NCI-H1417 treated with DMSO at 0.1 percent for 48 hours (cell line): ENCODE results near the gene SP4.
"Not testable (repeated sequence)": the region's sequence is repeated elsewhere in the genome, so short reads cannot be mapped to it uniquely, and the experiment has no call there.

Experiments
- DNase-seq: peaks from one replicate; lab custom pipeline; 2025; lab: John Stamatoyannopoulos, UW

SP4 gene

GRCh38 chr7:21526007-21526406, 98.1 kb downstream of the SP4 start:
- no peak for DNase-seq

- DNase-seq = no peak
These were observed 98.6 kb downstream of the SP4 start for GRCh38 chr7:21526448-21526847.

- DNase-seq = not testable (repeated sequence)
These were observed 104.6 kb downstream of the SP4 start for GRCh38 chr7:21532485-21532884.

GRCh38 chr7:21533646-21534045, 105.8 kb downstream of the SP4 start:
- not testable (repeated sequence) for DNase-seq

- not testable (repeated sequence) for DNase-seq
These were observed 108.7 kb downstream of the SP4 start for GRCh38 chr7:21536445-21537118.

- no peak for DNase-seq
These were observed 111.1 kb downstream of the SP4 start for GRCh38 chr7:21538936-21539495.

GRCh38 chr7:21542891-21543527, 115.1 kb downstream of the SP4 start, which contains the start of gene DNAH11:
DNAH11 (plus strand) TSS chr7:21543039; CDS start chr7:21543246, 207 bp downstream.
- no peak for DNase-seq

GRCh38 chr7:21543528-21544302, 115.8 kb downstream of the SP4 start:
- no peak for DNase-seq

GRCh38 chr7:21544303-21544656, 116.4 kb downstream of the SP4 start:
- no peak for DNase-seq

- DNase-seq = no peak
These were observed 116.8 kb downstream of the SP4 start for GRCh38 chr7:21544715-21545114.

- DNase-seq = no peak
These were observed 119.6 kb downstream of the SP4 start for GRCh38 chr7:21547501-21547900.

- DNase-seq = no peak
These were observed 120.6 kb downstream of the SP4 start for GRCh38 chr7:21548491-21548890.

GRCh38 chr7:21550076-21550475, 122.2 kb downstream of the SP4 start:
- no peak for DNase-seq

- no peak for DNase-seq
These were observed 123.1 kb downstream of the SP4 start for GRCh38 chr7:21550821-21551531.

GRCh38 chr7:21562385-21562784, 134.5 kb downstream of the SP4 start:
- no peak for DNase-seq
